Measurements from ENCODE around the gene MSRB1.

Gene MSRB1

DNA sequence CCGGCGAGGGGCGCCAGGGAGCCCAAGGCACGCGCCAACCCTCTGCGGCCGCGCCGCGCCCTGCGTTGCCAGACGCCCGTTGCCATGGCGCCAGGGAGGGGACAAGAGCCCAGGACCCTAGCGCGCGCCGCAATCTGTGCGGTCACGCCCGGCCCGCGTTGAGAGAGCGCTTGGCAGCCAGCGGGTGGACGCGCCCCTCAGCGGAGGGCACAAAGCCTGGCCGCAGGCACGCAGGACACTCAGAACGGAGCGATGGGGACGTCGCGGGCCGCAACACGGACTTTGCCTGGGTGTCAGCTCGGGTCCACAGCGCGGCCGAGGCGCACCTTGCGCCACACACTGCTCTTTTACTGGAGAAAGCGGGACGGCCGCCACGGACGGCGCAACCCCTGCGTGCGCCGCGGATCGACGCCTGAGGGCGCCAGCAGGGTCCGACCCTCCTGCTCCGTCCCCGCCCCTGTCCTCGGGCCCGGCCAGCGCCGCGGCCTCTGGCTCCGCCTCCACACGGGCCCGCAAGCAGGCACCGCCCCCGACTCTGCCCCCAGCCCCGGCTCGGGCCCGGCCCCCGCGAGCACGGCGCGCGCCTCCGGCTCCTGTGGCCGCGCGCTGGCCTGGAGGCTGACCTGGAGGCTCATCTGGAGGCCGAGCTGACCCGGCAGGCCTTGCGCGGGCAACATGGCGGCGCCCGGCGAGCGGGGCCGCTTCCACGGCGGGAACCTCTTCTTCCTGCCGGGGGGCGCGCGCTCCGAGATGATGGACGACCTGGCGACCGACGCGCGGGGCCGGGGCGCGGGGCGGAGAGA lies 40.7 kb upstream of the MSRB1 start, which contains the start of gene GFER:
Gene GFER, plus strand, starts transcription at position 650 of the 803 bp plus-strand sequence. Its CDS starts 26 bp downstream, at position 676.
- in situ Hi-C loops (cut with HindIII; ENCODE audit: low pct_unique_long_range_greater_than_20kb, low sequenced_read_pairs), result no loop called here
- no peak for TF ChIP-seq JUND (IDR thresholded peaks at IDR 0.05; ENCODE audit: low read depth)
- DNase-seq (ENCODE audit: low read depth in 1 of 2, low spot score in 1 of 2), result peak; percentile 93 to 98

DNA sequence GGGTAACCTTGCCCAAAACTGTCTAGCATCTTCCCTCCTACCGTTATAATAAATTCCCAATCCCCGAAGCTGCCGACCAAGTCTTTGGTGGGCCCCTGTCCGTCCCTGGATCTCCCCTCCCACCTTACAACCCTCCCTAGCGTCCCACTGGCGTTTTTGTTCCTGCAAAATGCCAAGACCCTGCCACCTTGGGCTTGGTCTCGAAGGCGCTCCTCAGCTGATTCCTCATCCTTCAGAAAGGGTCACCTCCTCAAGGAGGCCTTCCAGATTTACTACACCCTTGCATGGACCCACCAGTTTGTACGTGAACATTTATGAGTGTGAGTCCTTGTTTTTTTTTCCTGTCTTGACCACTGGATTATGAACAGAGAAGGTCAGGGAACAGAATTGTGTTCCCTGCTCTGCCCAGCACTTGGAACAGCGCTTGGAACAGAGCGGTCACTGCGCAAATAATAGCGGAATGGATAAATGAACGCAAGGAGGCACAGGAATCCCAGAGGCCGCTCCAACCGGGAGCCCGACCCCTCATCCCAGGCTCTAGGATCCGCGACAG lies 40.1 kb upstream of the MSRB1 start:
- no peak for DNase-seq (ENCODE audit: low read depth in 1 of 2, low spot score in 1 of 2)
- no peak for TF ChIP-seq JUND (IDR thresholded peaks at IDR 0.05; ENCODE audit: low read depth)
- in situ Hi-C loops (cut with HindIII; ENCODE audit: low pct_unique_long_range_greater_than_20kb, low sequenced_read_pairs), result no loop called here

GRCh38 chr16:1982013-1982433 lies 39.0 kb upstream of the MSRB1 start:
- in situ Hi-C loops (cut with HindIII; ENCODE audit: low pct_unique_long_range_greater_than_20kb, low sequenced_read_pairs), result no loop called here
- no peak for TF ChIP-seq JUND (IDR thresholded peaks at IDR 0.05; ENCODE audit: low read depth)
- peak in 1 of 2 experiments; percentile 46 for DNase-seq (ENCODE audit: low read depth in 1 of 2, low spot score in 1 of 2)

GRCh38 chr16:1981398-1981836 lies 38.4 kb upstream of the MSRB1 start, which contains the start of gene NOXO1:
NOXO1 (minus strand) TSS chr16:1981469; CDS start chr16:1981179, 290 bp downstream.
- TF ChIP-seq JUND (IDR thresholded peaks at IDR 0.05; ENCODE audit: low read depth), result no peak
- in situ Hi-C loops (cut with HindIII; ENCODE audit: low pct_unique_long_range_greater_than_20kb, low sequenced_read_pairs), result no loop called here
- DNase-seq (ENCODE audit: low read depth in 1 of 2, low spot score in 1 of 2), result no peak

GRCh38 chr16:1980770-1981087 lies 37.7 kb upstream of the MSRB1 start:
- no peak for DNase-seq (ENCODE audit: low read depth in 1 of 2, low spot score in 1 of 2)
- in situ Hi-C loops (cut with HindIII; ENCODE audit: low pct_unique_long_range_greater_than_20kb, low sequenced_read_pairs), result no loop called here
- no peak for TF ChIP-seq JUND (IDR thresholded peaks at IDR 0.05; ENCODE audit: low read depth)

- TF ChIP-seq JUND (IDR thresholded peaks at IDR 0.05; ENCODE audit: low read depth), result no peak
- DNase-seq (ENCODE audit: low read depth in 1 of 2, low spot score in 1 of 2), result peak; percentile 43 to 59
- in situ Hi-C loops (cut with HindIII; ENCODE audit: low pct_unique_long_range_greater_than_20kb, low sequenced_read_pairs), result no loop called here
These were observed 37.2 kb upstream of the MSRB1 start for GRCh38 chr16:1980030-1980769.

DNA sequence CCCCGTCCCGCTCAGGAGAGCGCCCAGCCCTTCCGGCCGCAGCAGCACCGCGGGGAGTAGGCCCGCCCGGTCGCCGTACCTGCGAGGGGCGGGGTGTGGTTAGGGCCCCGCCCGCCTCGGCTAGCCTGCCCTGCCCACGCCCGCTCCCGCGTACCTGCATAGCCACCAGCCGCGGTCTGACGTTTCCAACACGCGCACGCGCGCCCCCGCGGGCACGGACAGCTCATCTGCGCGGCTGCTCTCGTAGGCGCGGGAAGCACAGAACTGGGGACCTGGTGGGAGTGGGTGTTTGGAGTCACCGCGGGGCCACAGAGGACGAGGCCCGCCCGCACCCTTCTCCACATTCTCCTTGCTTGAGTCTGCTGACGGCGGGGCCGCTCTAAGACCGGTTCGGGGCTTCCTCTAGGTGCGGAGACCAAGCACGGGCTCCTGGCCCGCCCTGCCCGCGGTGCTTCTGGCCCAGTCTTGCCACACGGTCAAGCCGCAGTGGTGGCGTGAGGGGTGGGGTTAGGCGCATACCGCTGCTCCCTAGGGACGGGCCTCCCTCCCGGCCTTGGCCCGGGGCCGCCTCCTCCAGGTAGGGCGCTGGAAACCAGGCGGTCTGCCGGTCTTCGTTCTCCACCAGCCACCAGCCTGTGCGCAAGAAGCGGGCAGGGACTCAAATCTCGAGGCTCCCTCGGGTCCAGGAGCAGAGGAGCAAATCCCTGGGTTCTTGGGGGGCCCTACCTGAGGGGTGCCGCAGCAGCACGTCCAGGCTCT lies 36.5 kb upstream of the MSRB1 start:
- peak; percentile 96 to 99 for DNase-seq (ENCODE audit: low read depth in 1 of 2, low spot score in 1 of 2)
- in situ Hi-C loops (cut with HindIII; ENCODE audit: low pct_unique_long_range_greater_than_20kb, low sequenced_read_pairs), result no loop called here
- no peak for TF ChIP-seq JUND (IDR thresholded peaks at IDR 0.05; ENCODE audit: low read depth)

DNA sequence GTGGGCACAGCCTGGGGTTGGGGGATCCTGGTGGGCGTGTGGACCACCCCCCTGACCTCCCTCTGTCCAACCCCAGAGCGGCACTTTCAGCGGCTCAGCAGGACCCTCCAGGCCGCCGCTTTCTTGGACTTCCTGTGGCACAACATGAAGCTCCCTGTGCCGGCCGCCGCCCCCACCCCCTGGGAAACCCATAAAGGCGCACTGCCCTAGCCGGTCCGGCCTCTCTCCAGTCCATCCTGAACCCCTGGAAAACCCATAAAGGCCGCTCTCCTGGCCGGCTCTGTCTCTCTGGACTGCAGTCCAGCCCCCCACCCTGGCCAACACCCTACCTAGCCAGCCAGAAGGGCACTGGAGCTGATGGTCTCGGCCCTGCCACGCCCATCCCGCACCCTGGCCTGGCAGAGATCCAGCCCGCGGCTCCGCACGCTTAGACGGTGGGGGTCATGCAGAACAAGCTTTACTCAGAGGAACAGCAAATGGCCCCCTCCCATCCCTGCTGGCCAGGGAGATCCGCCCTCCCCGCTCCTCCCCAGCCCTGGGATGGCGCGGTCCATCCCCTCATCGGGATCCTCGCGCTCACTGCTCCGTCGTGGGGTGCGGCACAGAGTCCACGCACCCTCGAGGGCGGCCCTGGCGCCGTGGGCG lies 35.6 kb upstream of the MSRB1 start:
- in situ Hi-C loops (cut with HindIII; ENCODE audit: low pct_unique_long_range_greater_than_20kb, low sequenced_read_pairs), result no loop called here
- no peak for TF ChIP-seq JUND (IDR thresholded peaks at IDR 0.05; ENCODE audit: low read depth)
- DNase-seq (ENCODE audit: low read depth in 1 of 2, low spot score in 1 of 2), result peak in 1 of 2 experiments; percentile 33

GRCh38 chr16:1977875-1978268 lies 34.9 kb upstream of the MSRB1 start:
- in situ Hi-C loops (cut with HindIII; ENCODE audit: low pct_unique_long_range_greater_than_20kb, low sequenced_read_pairs), result no loop called here
- no peak for DNase-seq (ENCODE audit: low read depth in 1 of 2, low spot score in 1 of 2)
- TF ChIP-seq JUND (IDR thresholded peaks at IDR 0.05; ENCODE audit: low read depth), result no peak

- in situ Hi-C loops (cut with HindIII; ENCODE audit: low pct_unique_long_range_greater_than_20kb, low sequenced_read_pairs), result no loop called here
- DNase-seq (ENCODE audit: low read depth in 1 of 2, low spot score in 1 of 2), result no peak
- no peak for TF ChIP-seq JUND (IDR thresholded peaks at IDR 0.05; ENCODE audit: low read depth)
These were observed 34.2 kb upstream of the MSRB1 start for GRCh38 chr16:1976951-1977874.

DNA sequence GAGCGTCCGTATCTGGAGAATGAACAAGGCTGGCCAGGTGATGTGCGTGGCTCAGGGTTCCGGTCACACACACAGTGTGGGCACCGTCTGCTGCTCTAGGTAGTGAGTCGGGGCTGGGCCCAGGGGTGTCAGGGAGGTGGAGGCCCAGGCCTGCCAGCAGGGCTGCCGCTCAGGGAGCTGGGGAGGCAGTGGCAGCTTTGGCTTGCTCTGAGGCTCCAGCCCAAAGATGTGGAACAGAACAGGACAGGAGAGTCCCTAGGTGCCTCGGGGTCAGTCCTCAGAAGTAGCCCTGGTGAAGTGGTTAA lies 33.2 kb upstream of the MSRB1 start:
- TF ChIP-seq JUND (IDR thresholded peaks at IDR 0.05; ENCODE audit: low read depth), result no peak
- in situ Hi-C loops (cut with HindIII; ENCODE audit: low pct_unique_long_range_greater_than_20kb, low sequenced_read_pairs), result no loop called here
- no peak for DNase-seq (ENCODE audit: low read depth in 1 of 2, low spot score in 1 of 2)

Data from T47D (cell line).